Rectal smooth muscle tissue (tissue), 1 donor: ENCODE measurements around the gene ANKRD60.

Source experiments
- H3K27ac ChIP-seq: one replicate; pipeline ENCODE4 v1.7.0; 2013; ENCODE audit warnings: low read depth, low read length, inconsistent platforms
- H3K27me3 ChIP-seq: one replicate; pipeline ENCODE4 v1.7.0; 2013; ENCODE audit warnings: low read length; ENCODE audit not compliant: control insufficient read depth, insufficient read depth
- H3K36me3 ChIP-seq: one replicate; pipeline ENCODE4 v1.7.0; 2013; ENCODE audit warnings: low read length; ENCODE audit not compliant: control insufficient read depth, insufficient read depth
- H3K4me1 ChIP-seq: one replicate; pipeline ENCODE4 v1.7.0; 2013; ENCODE audit warnings: low read length; ENCODE audit not compliant: control insufficient read depth, insufficient read depth
- H3K4me3 ChIP-seq: one replicate; pipeline ENCODE4 v1.7.0; 2013; ENCODE audit warnings: low read length
- H3K9ac ChIP-seq: one replicate; pipeline ENCODE4 v1.7.0; 2013; ENCODE audit warnings: low read length

Gene ANKRD60

DNA sequence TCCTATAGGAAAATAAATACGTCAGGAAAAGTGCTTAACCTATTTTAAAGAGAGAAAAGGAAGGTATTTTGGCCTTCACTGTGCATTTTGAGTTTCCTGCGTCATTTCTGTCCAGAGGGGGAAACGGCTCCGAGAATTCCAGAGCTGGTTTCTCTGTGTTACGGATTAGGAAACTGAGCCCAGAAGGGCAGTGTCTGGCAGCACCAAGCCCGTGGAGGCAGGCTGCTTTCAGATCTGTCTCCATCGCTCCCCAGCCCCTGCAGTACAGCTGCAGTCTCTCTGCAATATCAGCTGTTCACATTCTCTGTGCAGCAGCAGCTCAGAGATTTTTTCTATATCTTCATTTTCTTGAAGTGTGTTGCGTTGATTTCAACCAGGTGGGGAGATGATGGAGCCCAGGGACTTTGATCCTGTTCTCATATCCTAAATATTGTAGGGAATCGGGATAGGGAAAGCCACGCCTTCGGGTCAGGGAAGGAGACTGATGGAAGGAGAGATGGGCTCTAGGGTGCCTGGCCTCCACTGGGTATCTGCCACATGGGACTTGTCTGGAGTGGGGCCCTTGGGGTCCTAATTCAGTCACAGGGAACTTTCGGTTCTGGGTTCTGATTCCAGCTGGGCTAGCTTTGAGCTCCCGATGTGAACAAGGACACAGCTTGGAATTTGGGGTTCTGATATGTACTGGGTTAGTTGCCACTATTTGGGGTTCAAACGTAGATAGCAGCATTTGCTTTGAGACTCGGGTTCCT is 2.8 kb downstream of the ANKRD60 start:
- H3K27ac ChIP-seq, result no peak overlapping the region
- H3K9ac ChIP-seq, result no peak overlapping the region
- no peaks in the 10 kb centered on the region for H3K36me3 ChIP-seq
- H3K27me3 ChIP-seq, result peaks cover 15% of the 10 kb centered on the region
- H3K4me3 ChIP-seq, result no peak overlapping the region
- peaks cover 3% of the 10 kb centered on the region for H3K4me1 ChIP-seq

DNA sequence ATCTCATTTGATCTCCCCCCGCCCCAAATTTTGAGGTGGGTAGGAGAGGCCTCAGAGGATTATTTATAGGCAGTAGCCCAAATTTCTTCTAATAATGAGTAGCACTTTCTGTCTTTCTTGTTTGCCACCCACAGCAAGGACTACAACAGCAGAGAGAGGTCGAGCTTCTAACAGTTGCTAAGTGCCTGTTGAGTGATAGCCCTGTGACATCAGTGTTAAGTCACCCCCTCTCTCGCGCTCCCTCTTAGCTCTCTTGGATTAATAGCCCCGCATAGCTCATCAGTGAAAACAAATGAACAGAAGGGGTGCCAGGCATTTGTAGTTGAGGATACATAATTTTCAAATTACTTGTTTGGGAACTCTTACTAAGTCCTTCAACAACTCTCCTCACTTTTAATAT is 3.5 kb downstream of the ANKRD60 start:
- Histone ChIP-seq H3K36me3 (no peaks in the 10 kb centered on the region), H3K27ac (no peak overlapping the region), H3K4me1 (peaks cover 3% of the 10 kb centered on the region), H3K27me3 (peaks cover 15% of the 10 kb centered on the region), H3K4me3 (no peak overlapping the region), H3K9ac (no peak overlapping the region)

GRCh38 chr20:58224097-58224496 is 4.4 kb downstream of the ANKRD60 start:
- no peaks in the 10 kb centered on the region for H3K36me3 ChIP-seq
- no peak overlapping the region for H3K9ac ChIP-seq
- H3K27me3 ChIP-seq, result peaks cover 19% of the 10 kb centered on the region
- H3K27ac ChIP-seq, result no peak overlapping the region
- no peak overlapping the region for H3K4me3 ChIP-seq
- H3K4me1 ChIP-seq, result peaks cover 3% of the 10 kb centered on the region

DNA sequence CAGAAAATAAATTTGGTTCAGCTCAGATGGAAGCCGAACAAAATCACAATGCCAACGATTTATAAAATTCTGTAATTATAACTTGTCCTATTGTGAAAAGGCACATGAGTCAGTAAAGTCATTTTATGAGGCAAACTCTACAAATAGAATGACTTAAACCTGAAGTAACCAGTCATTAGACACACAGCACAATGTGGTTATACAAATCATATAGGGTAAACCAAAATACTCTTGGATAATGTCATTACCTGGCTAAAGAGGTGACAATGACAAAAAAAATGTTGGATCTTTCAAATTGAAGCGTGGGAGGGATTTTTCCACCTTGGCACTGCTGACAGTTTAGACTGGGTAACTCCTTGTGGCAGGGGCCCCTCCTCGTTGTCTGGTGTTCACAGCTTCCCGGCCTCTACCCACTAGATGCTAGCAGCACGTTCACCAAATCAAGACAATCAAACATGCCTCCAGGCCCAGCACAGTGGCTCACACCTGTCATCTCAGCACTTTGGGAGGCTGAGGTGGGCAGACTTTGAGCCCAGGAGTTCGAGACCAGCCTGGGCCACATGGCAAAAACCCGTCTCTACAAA is 5.0 kb downstream of the ANKRD60 start:
- no peak overlapping the region for H3K9ac ChIP-seq
- H3K27ac ChIP-seq, result no peak overlapping the region
- H3K4me3 ChIP-seq, result no peak overlapping the region
- no peaks in the 10 kb centered on the region for H3K36me3 ChIP-seq
- H3K27me3 ChIP-seq, result peaks cover 20% of the 10 kb centered on the region
- H3K4me1 ChIP-seq, result no peaks in the 10 kb centered on the region

- peaks cover 12% of the 10 kb centered on the region for H3K27me3 ChIP-seq
- no peak overlapping the region for H3K4me3 ChIP-seq
- H3K27ac ChIP-seq, result no peak overlapping the region
- no peak overlapping the region for H3K9ac ChIP-seq
- H3K4me1 ChIP-seq, result no peaks in the 10 kb centered on the region
- no peaks in the 10 kb centered on the region for H3K36me3 ChIP-seq
These were observed 6.0 kb downstream of the ANKRD60 start for GRCh38 chr20:58222446-58222845.

DNA sequence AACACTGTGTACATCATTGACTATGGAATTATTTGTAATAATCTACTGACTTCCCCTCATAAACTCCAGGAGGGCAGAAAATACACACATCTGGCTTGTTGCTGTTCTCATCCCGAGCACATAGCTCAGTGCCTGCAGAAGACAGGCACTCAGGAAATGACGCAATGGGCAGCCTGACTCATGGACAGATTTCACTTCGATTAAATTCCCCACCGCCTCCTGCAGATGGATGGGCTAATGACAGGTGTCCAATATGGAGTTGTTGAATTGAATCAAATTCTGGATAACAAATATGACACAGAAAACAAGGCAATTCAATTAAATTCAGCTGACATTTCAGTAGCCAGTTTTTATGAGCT is 9.1 kb downstream of the ANKRD60 start:
- Histone ChIP-seq H3K9ac (no peak overlapping the region), H3K36me3 (no peaks in the 10 kb centered on the region), H3K27me3 (peaks cover 10% of the 10 kb centered on the region), H3K27ac (no peak overlapping the region), H3K4me1 (no peaks in the 10 kb centered on the region), H3K4me3 (no peak overlapping the region)

DNA sequence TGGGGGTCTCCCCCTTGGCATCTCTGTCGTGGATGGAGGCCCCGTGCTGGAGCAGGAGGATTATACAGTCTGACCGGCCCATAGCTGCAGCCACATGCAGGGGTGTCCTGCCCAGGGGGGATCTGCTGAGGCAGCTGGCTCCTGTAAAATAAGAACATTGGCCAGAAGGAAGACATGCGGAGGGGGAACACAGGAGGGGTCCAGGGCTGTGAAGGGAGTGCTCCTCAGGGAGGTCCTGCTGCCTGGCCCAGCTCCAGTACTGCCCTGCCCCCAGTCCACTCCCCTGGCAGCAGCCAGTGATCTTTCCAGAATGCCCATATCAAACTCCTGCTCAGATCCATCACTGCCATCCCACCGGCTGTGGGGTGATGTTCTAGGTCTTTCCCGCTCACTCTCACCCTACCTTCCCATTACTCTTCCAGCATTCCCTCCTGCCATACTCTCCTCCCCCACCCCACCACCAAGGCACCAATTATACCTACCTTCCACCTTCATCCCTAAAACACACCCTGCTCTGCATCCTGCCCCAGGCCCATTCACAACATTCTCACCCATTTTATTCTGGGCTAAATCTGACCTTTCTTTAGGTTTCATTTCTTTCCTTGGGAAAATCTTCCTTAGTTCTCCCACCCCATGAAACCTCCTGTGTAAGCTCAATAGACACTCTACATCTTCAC is 9.7 kb downstream of the ANKRD60 start:
- H3K27ac ChIP-seq, result no peak overlapping the region
- no peak overlapping the region for H3K4me3 ChIP-seq
- H3K4me1 ChIP-seq, result no peaks in the 10 kb centered on the region
- no peak overlapping the region for H3K9ac ChIP-seq
- H3K27me3 ChIP-seq, result peaks cover 11% of the 10 kb centered on the region
- no peaks in the 10 kb centered on the region for H3K36me3 ChIP-seq

DNA sequence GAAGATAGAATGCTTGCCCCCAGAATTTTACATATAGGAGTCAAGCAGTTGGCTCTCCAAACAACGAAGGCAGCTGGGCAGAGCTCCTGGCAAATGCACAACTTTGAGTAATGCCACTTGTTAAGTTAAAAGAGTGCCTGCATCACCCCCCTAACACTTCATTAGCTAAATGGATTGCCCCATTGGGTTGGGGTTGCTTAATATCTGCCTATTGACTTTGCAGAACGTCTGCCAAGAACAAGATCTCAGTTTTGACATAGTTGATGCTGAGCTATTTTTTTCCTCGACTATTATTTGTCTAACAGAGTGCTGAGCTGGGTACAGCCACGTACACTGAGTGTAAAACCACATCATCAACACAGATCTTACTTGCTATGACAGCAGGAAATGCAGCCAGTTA is 12.1 kb downstream of the ANKRD60 start:
- Histone ChIP-seq H3K36me3 (no peaks in the 10 kb centered on the region), H3K4me3 (no peak overlapping the region), H3K27ac (no peak overlapping the region), H3K27me3 (peaks cover 13% of the 10 kb centered on the region), H3K4me1 (no peaks in the 10 kb centered on the region), H3K9ac (no peak overlapping the region)

DNA sequence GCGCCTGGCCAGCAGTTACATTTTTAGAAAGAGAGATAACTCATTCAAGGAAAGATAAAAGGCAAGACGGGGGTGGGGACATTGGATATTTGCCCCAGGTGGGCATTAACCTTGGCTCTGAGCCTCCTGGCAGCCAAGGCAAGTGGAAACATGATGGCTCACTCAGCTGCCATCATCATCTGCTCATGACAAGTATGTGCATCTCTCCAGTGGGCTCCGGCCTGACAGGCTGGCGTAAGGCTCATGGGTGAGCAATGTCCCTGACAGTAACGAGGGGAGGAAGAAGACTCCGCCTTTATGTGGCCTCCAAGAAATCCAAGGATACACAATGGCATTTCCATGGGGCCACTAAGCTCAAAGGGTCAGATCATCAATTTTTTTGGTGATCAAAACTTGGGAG is 13.3 kb downstream of the ANKRD60 start:
- no peaks in the 10 kb centered on the region for H3K4me1 ChIP-seq
- H3K9ac ChIP-seq, result no peak overlapping the region
- H3K4me3 ChIP-seq, result no peak overlapping the region
- no peak overlapping the region for H3K27ac ChIP-seq
- H3K36me3 ChIP-seq, result no peaks in the 10 kb centered on the region
- H3K27me3 ChIP-seq, result peaks cover 13% of the 10 kb centered on the region

GRCh38 chr20:58214310-58214709 is 14.1 kb downstream of the ANKRD60 start:
- Histone ChIP-seq H3K27ac (no peak overlapping the region), H3K27me3 (peaks cover 10% of the 10 kb centered on the region)

DNA sequence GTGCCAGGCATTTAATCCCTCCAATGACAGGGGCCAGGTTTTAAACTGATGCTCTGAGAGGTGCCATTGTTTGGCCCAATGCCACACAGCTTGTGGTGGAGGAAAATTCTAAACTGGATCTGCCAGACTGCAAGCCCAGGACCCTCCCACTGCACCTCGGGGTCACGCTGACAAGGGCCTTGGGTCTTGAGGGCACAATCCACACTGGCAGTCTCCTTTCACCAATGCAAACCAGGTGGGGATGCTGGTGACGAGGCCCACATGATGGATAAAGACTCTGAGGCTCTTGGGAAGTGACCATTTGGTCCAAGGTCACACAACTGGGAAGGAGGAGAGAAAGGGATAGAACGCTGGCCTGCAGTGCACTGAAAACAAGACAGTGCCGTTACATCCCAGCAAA is 14.7 kb downstream of the ANKRD60 start:
- no peaks in the 10 kb centered on the region for H3K4me1 ChIP-seq
- no peak overlapping the region for H3K9ac ChIP-seq
- no peaks in the 10 kb centered on the region for H3K36me3 ChIP-seq
- no peak overlapping the region for H3K4me3 ChIP-seq
- peaks cover 5% of the 10 kb centered on the region for H3K27me3 ChIP-seq
- no peak overlapping the region for H3K27ac ChIP-seq

More at GRCh38 chr20:58214310-58214709, 14.1 kb downstream of the ANKRD60 start:
- H3K4me1 ChIP-seq, result no peaks in the 10 kb centered on the region
- H3K36me3 ChIP-seq, result no peaks in the 10 kb centered on the region
- no peak overlapping the region for H3K9ac ChIP-seq
- no peak overlapping the region for H3K4me3 ChIP-seq

DNA sequence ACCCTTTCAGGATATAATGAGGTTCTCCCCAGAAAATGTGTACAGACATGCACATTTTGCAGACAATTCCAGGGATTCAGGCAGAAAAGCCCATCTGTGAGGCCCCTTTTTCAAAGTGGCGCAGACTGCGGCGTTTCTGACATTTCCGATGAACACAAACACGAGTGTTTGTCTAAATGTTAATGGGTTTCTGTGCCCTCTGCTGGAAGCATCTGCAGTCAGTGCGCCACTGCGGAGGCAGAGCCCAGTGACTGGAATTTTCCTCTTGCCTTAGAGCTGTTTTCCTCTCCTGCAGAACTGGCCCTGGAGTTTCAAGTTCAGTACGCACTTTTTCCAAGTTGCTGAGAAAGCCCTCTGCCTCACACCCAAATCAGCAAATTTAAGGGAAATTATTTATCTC is 15.3 kb downstream of the ANKRD60 start:
- H3K4me3 ChIP-seq, result no peak overlapping the region
- H3K27me3 ChIP-seq, result peaks cover 5% of the 10 kb centered on the region
- no peaks in the 10 kb centered on the region for H3K36me3 ChIP-seq
- no peak overlapping the region for H3K27ac ChIP-seq
- H3K4me1 ChIP-seq, result no peaks in the 10 kb centered on the region
- H3K9ac ChIP-seq, result no peak overlapping the region

DNA sequence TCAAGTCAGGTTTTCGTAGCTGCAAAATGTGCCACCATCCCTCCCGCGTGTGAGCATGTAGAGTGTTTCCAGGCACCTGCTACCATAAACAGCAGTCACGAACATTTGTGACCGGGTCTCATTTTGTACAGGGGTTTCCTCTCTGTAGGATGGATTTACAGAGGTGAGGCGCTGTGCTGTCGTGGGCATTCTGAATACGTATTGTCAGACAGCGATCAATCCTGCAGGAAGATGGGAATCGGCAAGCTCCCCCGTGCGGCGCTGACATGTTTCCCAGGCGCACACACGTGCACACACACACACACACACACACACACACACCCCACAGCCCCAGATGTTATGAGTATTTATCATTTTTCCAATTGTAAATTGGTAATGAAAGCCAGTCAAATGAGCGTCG is 15.8 kb downstream of the ANKRD60 start:
- Histone ChIP-seq H3K4me3 (no peak overlapping the region), H3K27me3 (peaks cover 5% of the 10 kb centered on the region), H3K4me1 (no peaks in the 10 kb centered on the region), H3K9ac (no peak overlapping the region), H3K27ac (no peak overlapping the region), H3K36me3 (no peaks in the 10 kb centered on the region)
